Neural cell (in vitro differentiated cells): ENCODE results near the gene ACOXL. TPM values are rescaled to one million over a fixed set of nuclear protein-coding genes. Genes with fewer than 3 reads are reported as not detected.

ENCODE experiments used
- H2AFZ ChIP-seq: fragments of 200-600, 300-800 bp; sonication (generic), shearing (Covaris generic); 2 replicates; pipeline ENCODE4 v1.6.0; 2014; ENCODE audit warnings: low read depth, mild to moderate bottlenecking, antibody characterized with exemption, low read length, moderate library complexity
- H3F3A ChIP-seq: fragments of 200-600 bp; shearing (Covaris generic); 2 replicates; pipeline ENCODE4 v1.6.1; 2016; ENCODE audit warnings: mild to moderate bottlenecking, moderate library complexity, mixed read lengths, antibody characterized with exemption, low read length; ENCODE audit not compliant: insufficient read depth, poor library complexity, severe bottlenecking
- H3K27ac ChIP-seq: fragments of 200-600, 300-800 bp; sonication (generic), shearing (Covaris generic); 2 replicates; pipeline ENCODE4 v1.5.1; 2014; ENCODE audit warnings: mild to moderate bottlenecking, low read length, moderate library complexity
- H3K27me3 ChIP-seq: fragments of 300-800, 200-600 bp; sonication (generic), shearing (Covaris generic); 2 replicates; pipeline ENCODE4 v1.6.0; 2014; ENCODE audit warnings: mild to moderate bottlenecking, low read depth, low read length, moderate library complexity; ENCODE audit not compliant: insufficient read depth
- H3K36me3 ChIP-seq: fragments of 300-800, 200-600 bp; sonication (generic), shearing (Covaris generic); 2 replicates; pipeline ENCODE4 v1.5.1; 2014; ENCODE audit warnings: mild to moderate bottlenecking, antibody characterized with exemption, low read length, moderate library complexity; ENCODE audit not compliant: insufficient read depth
- H3K4me2 ChIP-seq: fragments of 300-800, 200-600 bp; sonication (generic), shearing (Covaris generic); 2 replicates; pipeline ENCODE4 v1.6.0; 2014; ENCODE audit warnings: mild to moderate bottlenecking, low read length
- H3K4me3 ChIP-seq: fragments of 300-800, 200-600 bp; sonication (generic), shearing (Covaris generic); 2 replicates; pipeline ENCODE4 v1.5.1; 2014; ENCODE audit warnings: mild to moderate bottlenecking, low read length, moderate library complexity
- H3K79me2 ChIP-seq: fragments of 200-600 bp; shearing (Covaris generic); replicated peaks from 2 replicates; pipeline ENCODE4 v1.6.0; 2014; ENCODE audit warnings: mild to moderate bottlenecking, low read length, moderate library complexity; ENCODE audit not compliant: insufficient read depth
- H3K9ac ChIP-seq: fragments of 300-800, 200-600 bp; sonication (generic), shearing (Covaris generic); 2 replicates; pipeline ENCODE4 v1.6.1; 2016; ENCODE audit warnings: mild to moderate bottlenecking, low read length, mixed read lengths
- H3K9me2 ChIP-seq: fragments of 200-600 bp; shearing (Covaris generic); 2 replicates; pipeline ENCODE4 v1.6.1; 2016; ENCODE audit warnings: mild to moderate bottlenecking, low read length, mixed read lengths; ENCODE audit not compliant: insufficient read depth
- H3K9me3 ChIP-seq: fragments of 200-600, 300-800 bp; sonication (generic), shearing (Covaris generic); 2 replicates; pipeline ENCODE4 v1.6.1; 2016; ENCODE audit warnings: mild to moderate bottlenecking, mixed run types, low read length, moderate library complexity, mixed read lengths
- H4K20me1 ChIP-seq: fragments of 200-600 bp; shearing (Covaris generic); 2 replicates; pipeline ENCODE4 v1.6.1; 2016; ENCODE audit warnings: mild to moderate bottlenecking, mixed run types; ENCODE audit not compliant: insufficient read depth
- EP300 ChIP-seq: fragments of 450-650 bp; conservative IDR thresholded peaks from 2 replicates; pipeline ENCODE4 v1.6.1; 2014; ENCODE audit warnings: antibody characterized with exemption, mild to moderate bottlenecking, moderate library complexity; ENCODE audit not compliant: poor library complexity, severe bottlenecking
- EZH2 ChIP-seq: fragments of 200-600, 300-800 bp; shearing (Covaris generic), sonication (generic); IDR thresholded peaks from 2 replicates; pipeline ENCODE4 v1.6.1; 2014; ENCODE audit warnings: antibody characterized with exemption, low read length, borderline replicate concordance, mild to moderate bottlenecking; ENCODE audit not compliant: insufficient read depth, poor library complexity, severe bottlenecking
- MXI1 ChIP-seq: fragments of 450-650 bp; conservative IDR thresholded peaks from 2 replicates; pipeline ENCODE4 v1.6.1; 2014; ENCODE audit warnings: antibody characterized with exemption, mild to moderate bottlenecking; ENCODE audit not compliant: poor library complexity, severe bottlenecking
- POLR2AphosphoS5 ChIP-seq: IDR thresholded peaks from 2 replicates; pipeline ENCODE4 v1.6.1; 2012
- RAD21 ChIP-seq: fragments of 450-650 bp; conservative IDR thresholded peaks from 2 replicates; pipeline ENCODE4 v1.6.1; 2014; ENCODE audit warnings: antibody characterized with exemption, mild to moderate bottlenecking, moderate library complexity
- SMC3 ChIP-seq: fragments of 450-650 bp; conservative IDR thresholded peaks from 2 replicates; pipeline ENCODE4 v1.6.1; 2014; ENCODE audit warnings: antibody characterized with exemption, mild to moderate bottlenecking, moderate library complexity; ENCODE audit not compliant: poor library complexity
- TAF1 ChIP-seq: IDR thresholded peaks from 2 replicates; pipeline ENCODE4 v1.6.1; 2012; ENCODE audit warnings: low read depth
- polyA plus RNA-seq: library from polyadenylated mRNA; depleted of rRNA; stranded (reverse); fragments of >200 nt; gene quantifications from 2 replicates; pipeline ENCODE4 v1.2.3, GENCODE V29; 2014
- TF ChIP-seq, protein P1 (sequence below): IDR thresholded peaks from 2 replicates; pipeline ENCODE4 v1.6.1; 2012; ENCODE audit warnings: borderline replicate concordance
- TF ChIP-seq, protein P2 (sequence below): fragments of 450-650 bp; IDR thresholded peaks from 2 replicates; pipeline ENCODE4 v1.5.1; 2014; ENCODE audit warnings: antibody characterized with exemption, mild to moderate bottlenecking, moderate library complexity; ENCODE audit not compliant: poor library complexity, severe bottlenecking

The ACOXL gene
- polyA plus RNA-seq, 1 donor from 2014 or later: not detected

DNA sequence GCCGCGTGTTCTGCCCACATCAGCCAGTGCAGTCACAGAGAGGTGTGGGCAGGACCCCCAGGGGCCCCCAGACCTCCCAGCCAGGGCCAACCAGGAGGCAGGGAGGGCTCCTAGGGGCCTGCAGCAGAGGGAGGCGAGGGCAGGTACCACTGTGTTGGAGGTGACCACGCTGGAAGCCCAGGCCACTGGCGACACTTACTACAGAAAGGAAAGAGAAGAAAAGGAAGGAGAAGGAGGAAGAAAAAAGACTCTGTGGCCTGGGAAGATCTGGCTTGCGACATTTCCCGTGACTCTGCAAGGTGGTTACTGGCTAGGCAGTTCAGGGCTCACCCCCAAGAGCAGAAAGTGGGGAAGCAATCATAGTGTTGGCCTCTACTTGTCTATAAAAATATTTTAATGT is 290.3 kb downstream of the ACOXL start:
- H3K4me3 ChIP-seq: no peak overlapping the region
- no peak overlapping the region for H3K27ac ChIP-seq
- TF ChIP-seq, protein P1, sequence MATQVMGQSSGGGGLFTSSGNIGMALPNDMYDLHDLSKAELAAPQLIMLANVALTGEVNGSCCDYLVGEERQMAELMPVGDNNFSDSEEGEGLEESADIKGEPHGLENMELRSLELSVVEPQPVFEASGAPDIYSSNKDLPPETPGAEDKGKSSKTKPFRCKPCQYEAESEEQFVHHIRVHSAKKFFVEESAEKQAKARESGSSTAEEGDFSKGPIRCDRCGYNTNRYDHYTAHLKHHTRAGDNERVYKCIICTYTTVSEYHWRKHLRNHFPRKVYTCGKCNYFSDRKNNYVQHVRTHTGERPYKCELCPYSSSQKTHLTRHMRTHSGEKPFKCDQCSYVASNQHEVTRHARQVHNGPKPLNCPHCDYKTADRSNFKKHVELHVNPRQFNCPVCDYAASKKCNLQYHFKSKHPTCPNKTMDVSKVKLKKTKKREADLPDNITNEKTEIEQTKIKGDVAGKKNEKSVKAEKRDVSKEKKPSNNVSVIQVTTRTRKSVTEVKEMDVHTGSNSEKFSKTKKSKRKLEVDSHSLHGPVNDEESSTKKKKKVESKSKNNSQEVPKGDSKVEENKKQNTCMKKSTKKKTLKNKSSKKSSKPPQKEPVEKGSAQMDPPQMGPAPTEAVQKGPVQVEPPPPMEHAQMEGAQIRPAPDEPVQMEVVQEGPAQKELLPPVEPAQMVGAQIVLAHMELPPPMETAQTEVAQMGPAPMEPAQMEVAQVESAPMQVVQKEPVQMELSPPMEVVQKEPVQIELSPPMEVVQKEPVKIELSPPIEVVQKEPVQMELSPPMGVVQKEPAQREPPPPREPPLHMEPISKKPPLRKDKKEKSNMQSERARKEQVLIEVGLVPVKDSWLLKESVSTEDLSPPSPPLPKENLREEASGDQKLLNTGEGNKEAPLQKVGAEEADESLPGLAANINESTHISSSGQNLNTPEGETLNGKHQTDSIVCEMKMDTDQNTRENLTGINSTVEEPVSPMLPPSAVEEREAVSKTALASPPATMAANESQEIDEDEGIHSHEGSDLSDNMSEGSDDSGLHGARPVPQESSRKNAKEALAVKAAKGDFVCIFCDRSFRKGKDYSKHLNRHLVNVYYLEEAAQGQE: no peak
- TF ChIP-seq MXI1: no peak
- TF ChIP-seq EP300: no peak
- no peak for TF ChIP-seq POLR2AphosphoS5
- TF ChIP-seq SMC3: no peak
- TF ChIP-seq, protein P2, sequence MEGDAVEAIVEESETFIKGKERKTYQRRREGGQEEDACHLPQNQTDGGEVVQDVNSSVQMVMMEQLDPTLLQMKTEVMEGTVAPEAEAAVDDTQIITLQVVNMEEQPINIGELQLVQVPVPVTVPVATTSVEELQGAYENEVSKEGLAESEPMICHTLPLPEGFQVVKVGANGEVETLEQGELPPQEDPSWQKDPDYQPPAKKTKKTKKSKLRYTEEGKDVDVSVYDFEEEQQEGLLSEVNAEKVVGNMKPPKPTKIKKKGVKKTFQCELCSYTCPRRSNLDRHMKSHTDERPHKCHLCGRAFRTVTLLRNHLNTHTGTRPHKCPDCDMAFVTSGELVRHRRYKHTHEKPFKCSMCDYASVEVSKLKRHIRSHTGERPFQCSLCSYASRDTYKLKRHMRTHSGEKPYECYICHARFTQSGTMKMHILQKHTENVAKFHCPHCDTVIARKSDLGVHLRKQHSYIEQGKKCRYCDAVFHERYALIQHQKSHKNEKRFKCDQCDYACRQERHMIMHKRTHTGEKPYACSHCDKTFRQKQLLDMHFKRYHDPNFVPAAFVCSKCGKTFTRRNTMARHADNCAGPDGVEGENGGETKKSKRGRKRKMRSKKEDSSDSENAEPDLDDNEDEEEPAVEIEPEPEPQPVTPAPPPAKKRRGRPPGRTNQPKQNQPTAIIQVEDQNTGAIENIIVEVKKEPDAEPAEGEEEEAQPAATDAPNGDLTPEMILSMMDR: no peak
- TF ChIP-seq RAD21: no peak
- TF ChIP-seq TAF1: no peak
- TF ChIP-seq EZH2: no peak

DNA sequence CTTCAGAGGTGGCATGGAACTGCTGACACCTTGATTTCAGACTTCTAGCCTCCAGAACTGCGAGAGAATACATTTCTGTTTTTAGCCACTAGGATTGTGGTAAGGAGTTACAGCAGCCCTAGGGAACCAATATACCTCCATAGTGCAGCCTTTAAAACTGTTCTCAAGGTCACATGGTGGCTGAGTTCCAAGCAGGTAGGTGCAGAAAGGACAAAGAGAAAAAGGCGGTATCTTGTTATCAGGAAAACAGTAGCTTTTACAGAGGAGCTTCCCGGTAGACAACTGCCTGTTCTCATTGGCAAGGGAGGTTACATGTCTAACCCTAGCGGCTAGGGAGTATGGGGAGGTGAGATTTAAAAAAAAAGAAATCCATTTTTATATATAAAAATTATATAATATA is 292.1 kb downstream of the ACOXL start:
- Histone ChIP-seq H3K27ac (no peak overlapping the region), H3K4me2 (no peak overlapping the region), H3K36me3 (no peaks in the 10 kb centered on the region), H3F3A (no peaks in the 10 kb centered on the region), H4K20me1 (no peaks in the 10 kb centered on the region), H3K27me3 (no peaks in the 10 kb centered on the region), H3K9ac (no peak overlapping the region), H3K9me3 (no peaks in the 10 kb centered on the region), H3K79me2 (no peaks in the 10 kb centered on the region), H2AFZ (no peak overlapping the region), H3K4me3 (no peak overlapping the region), H3K9me2 (no peaks in the 10 kb centered on the region)
- TF ChIP-seq TAF1: no peak
- no peak for TF ChIP-seq RAD21
- no peak for TF ChIP-seq EZH2
- no peak for TF ChIP-seq SMC3
- no peak for TF ChIP-seq MXI1
- TF ChIP-seq, protein P2: no peak
- no peak for TF ChIP-seq POLR2AphosphoS5
- TF ChIP-seq, protein P1: no peak
- TF ChIP-seq EP300: no peak

More for the DNA sequence above, 290.3 kb downstream of the ACOXL start:
- Histone ChIP-seq H3K9me3 (no peaks in the 10 kb centered on the region), H3K9me2 (no peaks in the 10 kb centered on the region), H3K9ac (no peak overlapping the region), H3K4me2 (no peak overlapping the region), H3F3A (no peaks in the 10 kb centered on the region), H2AFZ (no peak overlapping the region), H3K27me3 (no peaks in the 10 kb centered on the region), H4K20me1 (no peaks in the 10 kb centered on the region), H3K36me3 (no peaks in the 10 kb centered on the region), H3K79me2 (no peaks in the 10 kb centered on the region)
